Measurements from ENCODE around the gene TEX13D. TPM values are rescaled to one million over a fixed set of nuclear protein-coding genes. Genes with fewer than 3 reads are reported as not detected.

Gene TEX13D
- total and polyA plus RNA-seq, 9 donors = 0.04 to 0.07 (median 0.04) TPM; not detected in 6

GRCh38 chrX:124347242-124347641 is 14.8 kb downstream of the TEX13D start:
- H3K4me3 ChIP-seq (ENCODE audit: low read length) = no peak overlapping the region
- H3K4me1 ChIP-seq (ENCODE audit: control insufficient read depth, insufficient read depth, low read length) = no peaks in the 10 kb centered on the region
- no peak overlapping the region for H3K27ac ChIP-seq (ENCODE audit: low read length)
- no peak for DNase-seq
- no peaks in the 10 kb centered on the region for H3K36me3 ChIP-seq (ENCODE audit: control insufficient read depth, insufficient read depth, low read length)
- 23% methylated on average over 2 of the region's 5 CpGs for WGBS (ENCODE audit: insufficient coverage)
- no peaks in the 10 kb centered on the region for H3K9me3 ChIP-seq (replicated peaks; ENCODE audit: control insufficient read depth, low read depth, low read length)
- no peaks in the 10 kb centered on the region for H3K27me3 ChIP-seq (ENCODE audit: control insufficient read depth, insufficient read depth, low read length)

GRCh38 chrX:124348182-124348581 is 15.7 kb downstream of the TEX13D start:
- H3K36me3 ChIP-seq (ENCODE audit: control insufficient read depth, insufficient read depth, low read length) = no peaks in the 10 kb centered on the region
- no peaks in the 10 kb centered on the region for H3K27me3 ChIP-seq (ENCODE audit: control insufficient read depth, insufficient read depth, low read length)
- H3K4me3 ChIP-seq (ENCODE audit: low read length) = no peak overlapping the region
- H3K9me3 ChIP-seq (replicated peaks; ENCODE audit: control insufficient read depth, low read depth, low read length) = no peaks in the 10 kb centered on the region
- H3K27ac ChIP-seq (ENCODE audit: low read length) = no peak overlapping the region
- WGBS (ENCODE audit: insufficient coverage) = 62% methylated on average over 5 of the region's 5 CpGs
- H3K4me1 ChIP-seq (ENCODE audit: control insufficient read depth, insufficient read depth, low read length) = no peaks in the 10 kb centered on the region
- DNase-seq = no peak

- Histone ChIP-seq H3K4me3 (ENCODE audit: low read length) (no peak overlapping the region), H3K36me3 (ENCODE audit: control insufficient read depth, insufficient read depth, low read length) (no peaks in the 10 kb centered on the region)
- 92% methylated on average over 3 of the region's 6 CpGs for WGBS (ENCODE audit: insufficient coverage)
Measured at GRCh38 chrX:124348885-124349453, 16.5 kb downstream of the TEX13D start.

GRCh38 chrX:124354648-124355047 is 22.2 kb downstream of the TEX13D start:
- no peaks in the 10 kb centered on the region for H3K27me3 ChIP-seq (ENCODE audit: control insufficient read depth, insufficient read depth, low read length)
- no peak for DNase-seq
- no peak overlapping the region for H3K4me3 ChIP-seq (ENCODE audit: low read length)
- H3K27ac ChIP-seq (ENCODE audit: low read length) = no peak overlapping the region
- no peaks in the 10 kb centered on the region for H3K9me3 ChIP-seq (replicated peaks; ENCODE audit: control insufficient read depth, low read depth, low read length)
- 71% methylated on average over 1 of the region's 2 CpGs for WGBS (ENCODE audit: insufficient coverage)
- no peaks in the 10 kb centered on the region for H3K36me3 ChIP-seq (ENCODE audit: control insufficient read depth, insufficient read depth, low read length)
- no peaks in the 10 kb centered on the region for H3K4me1 ChIP-seq (ENCODE audit: control insufficient read depth, insufficient read depth, low read length)

More at GRCh38 chrX:124348885-124349453, 16.5 kb downstream of the TEX13D start:
- Histone ChIP-seq H3K9me3 (replicated peaks; ENCODE audit: control insufficient read depth, low read depth, low read length) (no peaks in the 10 kb centered on the region), H3K4me1 (ENCODE audit: control insufficient read depth, insufficient read depth, low read length) (no peaks in the 10 kb centered on the region), H3K27ac (ENCODE audit: low read length) (no peak overlapping the region), H3K27me3 (ENCODE audit: control insufficient read depth, insufficient read depth, low read length) (no peaks in the 10 kb centered on the region)
- DNase-seq = no peak

- no peak for DNase-seq
- no peaks in the 10 kb centered on the region for H3K36me3 ChIP-seq (ENCODE audit: control insufficient read depth, insufficient read depth, low read length)
- no CpG with 5 or more reads among the region's 3 CpGs for WGBS (ENCODE audit: insufficient coverage)
- H3K9me3 ChIP-seq (replicated peaks; ENCODE audit: control insufficient read depth, low read depth, low read length) = no peaks in the 10 kb centered on the region
- no peak overlapping the region for H3K4me3 ChIP-seq (ENCODE audit: low read length)
- no peak overlapping the region for H3K27ac ChIP-seq (ENCODE audit: low read length)
- H3K4me1 ChIP-seq (ENCODE audit: control insufficient read depth, insufficient read depth, low read length) = no peaks in the 10 kb centered on the region
- H3K27me3 ChIP-seq (ENCODE audit: control insufficient read depth, insufficient read depth, low read length) = no peaks in the 10 kb centered on the region
Measured at GRCh38 chrX:124358800-124359383, 26.4 kb downstream of the TEX13D start.

GRCh38 chrX:124362072-124362471 is 29.6 kb downstream of the TEX13D start:
- H3K27me3 ChIP-seq (ENCODE audit: control insufficient read depth, insufficient read depth, low read length) = no peaks in the 10 kb centered on the region
- DNase-seq = no peak
- H3K4me3 ChIP-seq (ENCODE audit: low read length) = no peak overlapping the region
- no CpG with 5 or more reads among the region's 2 CpGs for WGBS (ENCODE audit: insufficient coverage)
- no peaks in the 10 kb centered on the region for H3K9me3 ChIP-seq (replicated peaks; ENCODE audit: control insufficient read depth, low read depth, low read length)
- H3K27ac ChIP-seq (ENCODE audit: low read length) = no peak overlapping the region
- H3K4me1 ChIP-seq (ENCODE audit: control insufficient read depth, insufficient read depth, low read length) = no peaks in the 10 kb centered on the region
- H3K36me3 ChIP-seq (ENCODE audit: control insufficient read depth, insufficient read depth, low read length) = no peaks in the 10 kb centered on the region

GRCh38 chrX:124362761-124363160 is 30.3 kb downstream of the TEX13D start:
- no peak overlapping the region for H3K4me3 ChIP-seq (ENCODE audit: low read length)
- H3K27ac ChIP-seq (ENCODE audit: low read length) = no peak overlapping the region
- H3K9me3 ChIP-seq (replicated peaks; ENCODE audit: control insufficient read depth, low read depth, low read length) = no peaks in the 10 kb centered on the region
- no peaks in the 10 kb centered on the region for H3K4me1 ChIP-seq (ENCODE audit: control insufficient read depth, insufficient read depth, low read length)
- no peaks in the 10 kb centered on the region for H3K36me3 ChIP-seq (ENCODE audit: control insufficient read depth, insufficient read depth, low read length)
- WGBS (ENCODE audit: insufficient coverage) = no CpG with 5 or more reads among the region's 1 CpG
- DNase-seq = no peak
- no peaks in the 10 kb centered on the region for H3K27me3 ChIP-seq (ENCODE audit: control insufficient read depth, insufficient read depth, low read length)

GRCh38 chrX:124369722-124370121 is 37.3 kb downstream of the TEX13D start:
- no peaks in the 10 kb centered on the region for H3K4me1 ChIP-seq (ENCODE audit: control insufficient read depth, insufficient read depth, low read length)
- H3K9me3 ChIP-seq (replicated peaks; ENCODE audit: control insufficient read depth, low read depth, low read length) = no peaks in the 10 kb centered on the region
- no peaks in the 10 kb centered on the region for H3K36me3 ChIP-seq (ENCODE audit: control insufficient read depth, insufficient read depth, low read length)

GRCh38 chrX:124373348-124373747 is 40.9 kb downstream of the TEX13D start:
- no peaks in the 10 kb centered on the region for H3K36me3 ChIP-seq (ENCODE audit: control insufficient read depth, insufficient read depth, low read length)
- no peaks in the 10 kb centered on the region for H3K4me1 ChIP-seq (ENCODE audit: control insufficient read depth, insufficient read depth, low read length)
- H3K27ac ChIP-seq (ENCODE audit: low read length) = no peak overlapping the region
- no peak for DNase-seq
- no peaks in the 10 kb centered on the region for H3K9me3 ChIP-seq (replicated peaks; ENCODE audit: control insufficient read depth, low read depth, low read length)
- H3K4me3 ChIP-seq (ENCODE audit: low read length) = no peak overlapping the region
- WGBS (ENCODE audit: insufficient coverage) = no CpG with 5 or more reads among the region's 1 CpG
- no peaks in the 10 kb centered on the region for H3K27me3 ChIP-seq (ENCODE audit: control insufficient read depth, insufficient read depth, low read length)

More at GRCh38 chrX:124369722-124370121, 37.3 kb downstream of the TEX13D start:
- no peak for DNase-seq
- H3K27ac ChIP-seq (ENCODE audit: low read length) = peak overlapping the region; percentile 67
- H3K4me3 ChIP-seq (ENCODE audit: low read length) = no peak overlapping the region
- no peaks in the 10 kb centered on the region for H3K27me3 ChIP-seq (ENCODE audit: control insufficient read depth, insufficient read depth, low read length)

- Histone ChIP-seq H3K4me1 (ENCODE audit: control insufficient read depth, insufficient read depth, low read length) (no peaks in the 10 kb centered on the region), H3K27ac (ENCODE audit: low read length) (peak overlapping the region; percentile 42), H3K4me3 (ENCODE audit: low read length) (no peak overlapping the region), H3K36me3 (ENCODE audit: control insufficient read depth, insufficient read depth, low read length) (no peaks in the 10 kb centered on the region), H3K9me3 (replicated peaks; ENCODE audit: control insufficient read depth, low read depth, low read length) (no peaks in the 10 kb centered on the region), H3K27me3 (ENCODE audit: control insufficient read depth, insufficient read depth, low read length) (peaks cover 6% of the 10 kb centered on the region)
- WGBS (ENCODE audit: insufficient coverage) = no CpG with 5 or more reads among the region's 4 CpGs
- no peak for DNase-seq
Measured at GRCh38 chrX:124378643-124379042, 46.2 kb downstream of the TEX13D start.

- Histone ChIP-seq H3K27ac (ENCODE audit: low read length) (no peak overlapping the region), H3K9me3 (replicated peaks; ENCODE audit: control insufficient read depth, low read depth, low read length) (no peaks in the 10 kb centered on the region), H3K4me1 (ENCODE audit: control insufficient read depth, insufficient read depth, low read length) (no peaks in the 10 kb centered on the region), H3K4me3 (ENCODE audit: low read length) (no peak overlapping the region), H3K36me3 (ENCODE audit: control insufficient read depth, insufficient read depth, low read length) (no peaks in the 10 kb centered on the region), H3K27me3 (ENCODE audit: control insufficient read depth, insufficient read depth, low read length) (peaks cover 11% of the 10 kb centered on the region)
- no CpG with 5 or more reads among the region's 4 CpGs for WGBS (ENCODE audit: insufficient coverage)
- no peak for DNase-seq
Measured at GRCh38 chrX:124383354-124383753, 50.9 kb downstream of the TEX13D start.
